C4-2B (cell line): ENCODE results near the gene PHLDA2.

Source experiments
- H3K27ac ChIP-seq: fragments of 450-650 bp; 2 replicates; pipeline ENCODE4 v1.5.1; 2017
- ZFX ChIP-seq: fragments of 450-650 bp; IDR thresholded peaks from 2 replicates; pipeline ENCODE4 v1.6.1; 2017
- TF ChIP-seq, protein P1 (sequence below): fragments of 450-650 bp; conservative IDR thresholded peaks from 2 replicates; pipeline ENCODE4 v1.5.1; 2017; ENCODE audit warnings: mild to moderate bottlenecking

The PHLDA2 gene

DNA sequence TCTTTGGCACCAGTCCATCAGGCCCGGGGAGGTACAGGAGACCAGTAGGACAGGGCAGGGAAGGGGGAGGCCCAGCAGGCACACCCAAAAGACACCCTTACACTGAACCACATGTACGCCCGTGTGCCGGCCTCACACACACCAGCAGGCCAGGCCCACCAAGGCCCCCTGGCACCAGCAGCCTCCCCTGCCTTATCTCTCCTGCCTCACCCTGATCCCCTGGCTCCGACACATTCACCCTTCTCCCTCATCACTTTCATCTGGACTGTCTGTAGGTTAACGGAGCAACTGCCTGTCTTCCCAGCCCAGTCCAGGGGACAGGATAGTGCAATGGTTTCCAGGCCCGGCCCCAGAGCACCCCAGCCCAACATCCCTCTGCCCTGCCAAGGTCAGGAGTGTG, 48.6 kb downstream of the PHLDA2 start:
- no peak overlapping the region for H3K27ac ChIP-seq
- TF ChIP-seq ZFX = no peak
- TF ChIP-seq, protein P1, sequence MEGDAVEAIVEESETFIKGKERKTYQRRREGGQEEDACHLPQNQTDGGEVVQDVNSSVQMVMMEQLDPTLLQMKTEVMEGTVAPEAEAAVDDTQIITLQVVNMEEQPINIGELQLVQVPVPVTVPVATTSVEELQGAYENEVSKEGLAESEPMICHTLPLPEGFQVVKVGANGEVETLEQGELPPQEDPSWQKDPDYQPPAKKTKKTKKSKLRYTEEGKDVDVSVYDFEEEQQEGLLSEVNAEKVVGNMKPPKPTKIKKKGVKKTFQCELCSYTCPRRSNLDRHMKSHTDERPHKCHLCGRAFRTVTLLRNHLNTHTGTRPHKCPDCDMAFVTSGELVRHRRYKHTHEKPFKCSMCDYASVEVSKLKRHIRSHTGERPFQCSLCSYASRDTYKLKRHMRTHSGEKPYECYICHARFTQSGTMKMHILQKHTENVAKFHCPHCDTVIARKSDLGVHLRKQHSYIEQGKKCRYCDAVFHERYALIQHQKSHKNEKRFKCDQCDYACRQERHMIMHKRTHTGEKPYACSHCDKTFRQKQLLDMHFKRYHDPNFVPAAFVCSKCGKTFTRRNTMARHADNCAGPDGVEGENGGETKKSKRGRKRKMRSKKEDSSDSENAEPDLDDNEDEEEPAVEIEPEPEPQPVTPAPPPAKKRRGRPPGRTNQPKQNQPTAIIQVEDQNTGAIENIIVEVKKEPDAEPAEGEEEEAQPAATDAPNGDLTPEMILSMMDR = no peak

GRCh38 chr11:2878782-2879181, 50.4 kb downstream of the PHLDA2 start:
- no peak overlapping the region for H3K27ac ChIP-seq
- TF ChIP-seq ZFX = no peak
- TF ChIP-seq, protein P1 = no peak
